SK-N-SH (cell line): ENCODE results near the gene SYNJ2. TPM values are rescaled to one million over a fixed set of nuclear protein-coding genes. Genes with fewer than 3 reads are reported as not detected.

Experiments used
- CTCF ChIA-PET: fragments of 300-600, 350-600 bp; formaldehyde crosslinking; extraction: SDS; loops from one replicate; lab custom pipeline; 2021; lab: Yijun Ruan, JAX
- POLR2A ChIA-PET: fragments of 350-600 bp; sonication (Branson Sonifier 250); formaldehyde crosslinking; extraction: SDS; loops from one replicate; lab custom pipeline; 2020; ENCODE audit warnings: antibody characterized with exemption, inconsistent platforms; lab: Yijun Ruan, JAX
- DNase-seq: peaks from one replicate; pipeline ENCODE4 v3.0.0; 2012
- H2AFZ ChIP-seq: fragments of 200-600 bp; sonication (generic); 2 replicates; pipeline ENCODE4 v1.8.1; 2016; ENCODE audit warnings: antibody characterized with exemption, mild to moderate bottlenecking, low read depth
- H3F3A ChIP-seq: fragments of 200-600 bp; sonication (generic); replicated peaks from 2 replicates; pipeline ENCODE3; 2016; ENCODE audit warnings: antibody characterized with exemption, mild to moderate bottlenecking; ENCODE audit not compliant: insufficient read depth
- H3K27ac ChIP-seq, 2 experiments: fragments of 200-500 bp in 1 of 2; fragments of 200-600 bp in 1 of 2; sonication (Bioruptor generic) in 1 of 2; sonication (generic), shearing (Covaris generic) in 1 of 2; 2 replicates each; pipeline versions ENCODE4 v1.5.1 to v1.6.1; 2014 to 2016; ENCODE audit warnings: low read depth in 2 of 2, inconsistent platforms in 1 of 2, low read length in 1 of 2, mild to moderate bottlenecking in 1 of 2, mixed read lengths in 1 of 2
- H3K27me3 ChIP-seq: fragments of 200-600 bp; sonication (generic), shearing (Covaris generic); 2 replicates; pipeline ENCODE4 v1.6.1; 2016; ENCODE audit warnings: mixed run types; ENCODE audit not compliant: insufficient read depth
- H3K36me3 ChIP-seq, 2 experiments: fragments of 200-500 bp in 1 of 2; fragments of 200-600 bp in 1 of 2; sonication (Bioruptor generic) in 1 of 2; sonication (generic) in 1 of 2; replicated peaks in 1 of 2; 2 replicates each; pipeline versions ENCODE3 to v1.5.1; 2014 to 2016; ENCODE audit warnings: low read length in 1 of 2, mild to moderate bottlenecking in 1 of 2; ENCODE audit not compliant: insufficient read depth in 2 of 2, control insufficient read depth in 1 of 2
- H3K4me1 ChIP-seq, 2 experiments: fragments of 200-500 bp in 1 of 2; fragments of 200-600 bp in 1 of 2; sonication (Bioruptor generic) in 1 of 2; sonication (generic), shearing (Covaris generic) in 1 of 2; 2 replicates each; pipeline versions ENCODE4 v1.5.1 to v1.6.1; 2014 to 2016; ENCODE audit warnings: low read depth in 1 of 2, low read length in 1 of 2, mixed run types in 1 of 2; ENCODE audit not compliant: insufficient read depth in 2 of 2, control insufficient read depth in 1 of 2
- H3K4me2 ChIP-seq: fragments of 200-600 bp; sonication (generic), shearing (Covaris generic); 2 replicates; pipeline ENCODE4 v1.6.1; 2017; ENCODE audit warnings: mixed run types
- H3K4me3 ChIP-seq, 2 experiments: fragments of 200-500 bp in 1 of 2; fragments of 200-600 bp in 1 of 2; sonication (Bioruptor generic) in 1 of 2; sonication (generic), shearing (Covaris generic) in 1 of 2; 2 replicates each; pipeline versions ENCODE4 v1.5.1 to v1.8.1; 2014 to 2016; ENCODE audit warnings: low read depth in 2 of 2, inconsistent platforms in 1 of 2, low read length in 1 of 2, mild to moderate bottlenecking in 1 of 2, mixed read lengths in 1 of 2, moderate library complexity in 1 of 2
- H3K79me2 ChIP-seq: fragments of 200-600 bp; sonication (generic); 2 replicates; pipeline ENCODE4 v1.8.1; 2017; ENCODE audit warnings: mild to moderate bottlenecking; ENCODE audit not compliant: insufficient read depth
- H3K9ac ChIP-seq: fragments of 200-600 bp; sonication (generic); 2 replicates; pipeline ENCODE4 v1.6.1; 2017; ENCODE audit warnings: mixed run types
- H3K9me2 ChIP-seq: fragments of 200-600 bp; sonication (generic); 2 replicates; pipeline ENCODE4 v1.6.1; 2017; ENCODE audit warnings: mixed run types
- H3K9me3 ChIP-seq: fragments of 200-600 bp; sonication (generic); 2 replicates; pipeline ENCODE4 v1.6.1; 2017; ENCODE audit warnings: mixed run types, mild to moderate bottlenecking, moderate library complexity
- H4K20me1 ChIP-seq: fragments of 200-600 bp; sonication (generic); 2 replicates; pipeline ENCODE4 v1.6.1; 2017; ENCODE audit warnings: mild to moderate bottlenecking, mixed run types; ENCODE audit not compliant: insufficient read depth
- CHD2 ChIP-seq: fragments of 150-350 bp; IDR thresholded peaks from 2 replicates; pipeline ENCODE4 v1.6.1; 2018; ENCODE audit warnings: low read length; ENCODE audit not compliant: partially characterized antibody
- ELF1 ChIP-seq: IDR thresholded peaks from 2 replicates; pipeline ENCODE4 v1.4.0; 2012
- EP300 ChIP-seq, 2 experiments: IDR thresholded peaks; 2 replicates each; pipeline versions ENCODE4 v1.4.0 to v1.6.1; 2012; ENCODE audit warnings: borderline replicate concordance in 1 of 2, low read depth in 1 of 2, low read length in 1 of 2
- FOSL2 ChIP-seq: IDR thresholded peaks from 2 replicates; pipeline ENCODE4 v1.4.0; 2012; ENCODE audit warnings: low read depth, mild to moderate bottlenecking, moderate library complexity, borderline replicate concordance
- FOXM1 ChIP-seq: IDR thresholded peaks from 2 replicates; pipeline ENCODE4 v1.4.0; 2012; ENCODE audit warnings: low read depth, mild to moderate bottlenecking
- GABPA ChIP-seq: IDR thresholded peaks from 2 replicates; pipeline ENCODE4 v1.4.0; 2012; ENCODE audit warnings: low read depth, mild to moderate bottlenecking
- JUND ChIP-seq: IDR thresholded peaks from 2 replicates; pipeline ENCODE4 v1.4.0; 2012
- NFIC ChIP-seq: IDR thresholded peaks from 2 replicates; pipeline ENCODE4 v1.4.0; 2012; ENCODE audit warnings: borderline replicate concordance
- NRF1 ChIP-seq: IDR thresholded peaks from 2 replicates; pipeline ENCODE4 v1.6.1; 2012; ENCODE audit warnings: low read depth, mild to moderate bottlenecking, low read length
- PBX3 ChIP-seq: IDR thresholded peaks from 2 replicates; pipeline ENCODE4; 2012
- POLR2AphosphoS5 ChIP-seq: IDR thresholded peaks from 2 replicates; pipeline ENCODE4 v1.6.1; 2012; ENCODE audit warnings: low read depth, low read length
- RAD21 ChIP-seq: IDR thresholded peaks from 2 replicates; pipeline ENCODE4 v1.6.1; 2012; ENCODE audit warnings: mild to moderate bottlenecking, low read length
- RFX5 ChIP-seq: IDR thresholded peaks from 2 replicates; pipeline ENCODE4 v1.6.1; 2012; ENCODE audit warnings: mild to moderate bottlenecking, improper control_type of control experiment, low read length
- RXRA ChIP-seq: IDR thresholded peaks from 2 replicates; pipeline ENCODE4 v1.4.0; 2012; ENCODE audit warnings: low read depth, mild to moderate bottlenecking, borderline replicate concordance
- TAF1 ChIP-seq: IDR thresholded peaks from 2 replicates; pipeline ENCODE4 v1.6.1; 2012; ENCODE audit warnings: low read depth, mild to moderate bottlenecking, low read length, moderate library complexity, borderline replicate concordance
- TCF12 ChIP-seq: IDR thresholded peaks from 2 replicates; pipeline ENCODE4 v1.4.0; 2012
- TEAD4 ChIP-seq: IDR thresholded peaks from 2 replicates; pipeline ENCODE4 v1.4.0; 2012; ENCODE audit warnings: mild to moderate bottlenecking, borderline replicate concordance; ENCODE audit not compliant: insufficient read depth
- USF1 ChIP-seq: IDR thresholded peaks from 2 replicates; pipeline ENCODE4 v1.4.0; 2012; ENCODE audit warnings: low read depth, borderline replicate concordance
- USF2 ChIP-seq: fragments of 150-350 bp; IDR thresholded peaks from 2 replicates; pipeline ENCODE4 v1.6.1; 2017; ENCODE audit warnings: antibody characterized with exemption, low read length, low read depth, borderline replicate concordance
- YY1 ChIP-seq: IDR thresholded peaks from 2 replicates; pipeline ENCODE4 v1.4.0; 2012; ENCODE audit warnings: low read depth, mild to moderate bottlenecking
- WGBS: methylation state at CpG from one replicate; pipeline ENCODE4 v1.1.6; 2017; ENCODE audit warnings: low lambda C conversion rate; 5-methylcytosine and 5-hydroxymethylcytosine counted together
- polyA plus RNA-seq, 3 experiments: library from polyadenylated mRNA; depleted of rRNA; stranded (reverse); fragments of >200 nt; gene quantifications; 2 replicates each; pipeline ENCODE4 v1.2.3, GENCODE V29; 2012

SYNJ2 gene
- polyA plus RNA-seq, 1 of the 3 experiments (the other 2 are of a cell fraction): 40.0 TPM

- H3K27ac ChIP-seq: no peak overlapping the region
- no peak overlapping the region for H2AFZ ChIP-seq
- H3K27me3 ChIP-seq: no peaks in the 10 kb centered on the region
- H3K4me3 ChIP-seq: no peak overlapping the region
- no peaks in the 10 kb centered on the region for H4K20me1 ChIP-seq
- no peaks in the 10 kb centered on the region for H3F3A ChIP-seq
- 61% methylated on average over 2 of the region's 2 CpGs for WGBS
- no peaks in the 10 kb centered on the region for H3K79me2 ChIP-seq
- H3K4me2 ChIP-seq: no peak overlapping the region
- DNase-seq: no peak
- CTCF ChIA-PET: interaction anchor here (0.8 to 1.8 kb wide), 3 partner anchors 11 to 179 kb away, joined by 3 to 9 read pairs (median 5); no protein-coding TSS in a partner anchor
- H3K9me3 ChIP-seq: no peaks in the 10 kb centered on the region
- H3K4me1 ChIP-seq: no peaks in the 10 kb centered on the region
- TF ChIP-seq TCF12: no peak
- no peak for TF ChIP-seq FOXM1
- no peak for TF ChIP-seq TAF1
- no peak for TF ChIP-seq RFX5
- no peak for TF ChIP-seq TEAD4
- TF ChIP-seq CHD2: no peak
- TF ChIP-seq POLR2AphosphoS5: no peak
- TF ChIP-seq GABPA: no peak
- TF ChIP-seq FOSL2: no peak
- TF ChIP-seq NFIC: no peak
- TF ChIP-seq JUND: no peak
- TF ChIP-seq PBX3: no peak
- no peak for TF ChIP-seq RAD21
- TF ChIP-seq EP300 (IDR thresholded peaks at IDR 0.05; ENCODE audit: borderline replicate concordance in 1 of 2, low read depth in 1 of 2, low read length in 1 of 2): no peak
- TF ChIP-seq USF1: no peak
- TF ChIP-seq YY1: no peak
- TF ChIP-seq ELF1: no peak
- POLR2A ChIA-PET: no interaction called here
- peaks cover 82 to 83% of the 10 kb centered on the region in 2 experiments for H3K36me3 ChIP-seq
- H3K9ac ChIP-seq: no peak overlapping the region
- no peaks in the 10 kb centered on the region for H3K9me2 ChIP-seq
Observed at GRCh38 chr6:157935786-157936185, 45.9 kb upstream of the SYNJ2 start.

- H3K9me2 ChIP-seq: no peaks in the 10 kb centered on the region
- no peaks in the 10 kb centered on the region for H4K20me1 ChIP-seq
- H3K27ac ChIP-seq: no peak overlapping the region
- H3K4me1 ChIP-seq: no peaks in the 10 kb centered on the region
- no peaks in the 10 kb centered on the region for H3K9me3 ChIP-seq
- no peak for TF ChIP-seq FOXM1
- no peak for TF ChIP-seq USF2
- no peak for TF ChIP-seq RAD21
- TF ChIP-seq NRF1: no peak
- no peak for TF ChIP-seq RXRA
- H3K36me3 ChIP-seq: peaks cover 72 to 84% of the 10 kb centered on the region in 2 experiments
- no peak overlapping the region for H2AFZ ChIP-seq
- H3K79me2 ChIP-seq: no peaks in the 10 kb centered on the region
- 91% methylated on average over 3 of the region's 3 CpGs for WGBS
- no peak overlapping the region for H3K4me3 ChIP-seq
- H3K9ac ChIP-seq: no peak overlapping the region
- ChIA-PET CTCF (interaction anchor here (1.2 to 1.8 kb wide), 2 partner anchors 9 to 10 kb away, joined by 6 to 9 read pairs; no protein-coding TSS in a partner anchor), POLR2A (no interaction called here)
- no peak for DNase-seq
- no peaks in the 10 kb centered on the region for H3K27me3 ChIP-seq
- H3F3A ChIP-seq: no peaks in the 10 kb centered on the region
- H3K4me2 ChIP-seq: no peak overlapping the region
Observed at GRCh38 chr6:157937318-157937717, 44.3 kb upstream of the SYNJ2 start.
